Heart left ventricle (tissue), 16 donors: ENCODE measurements around the gene MAGI1. TPM values are rescaled to one million over a fixed set of nuclear protein-coding genes. Genes with fewer than 3 reads are reported as not detected.

ENCODE experiments used
- ATAC-seq, 4 donors: fragments of 200-7000 bp; cut with Tn5 transposase; one replicate each; pipeline ENCODE4 v1.9.1; 2020 to 2022; ENCODE audit warnings: moderate library complexity in 4 of 4, mild to moderate bottlenecking in 3 of 4, moderate number of reproducible peaks in 1 of 4
- DNase-seq, 5 donors: peaks; one replicate each; pipeline ENCODE4 v3.0.0-alpha.2; 2020
- H3K27ac ChIP-seq, 12 donors: fragments of 200-600 bp; sonication (generic) in 4 of 12; one replicate each; pipeline versions ENCODE4 v1.5.0 to v1.8.0; 2016 to 2022; ENCODE audit warnings: mild to moderate bottlenecking in 2 of 12
- H3K27me3 ChIP-seq, 9 donors: fragments of 200-600 bp; sonication (generic) in 2 of 9; one replicate each; pipeline versions ENCODE4 v1.5.1 to v1.8.0; 2016 to 2022; ENCODE audit warnings: mild to moderate bottlenecking in 3 of 9
- H3K36me3 ChIP-seq, 9 donors: fragments of 200-600 bp; sonication (generic) in 2 of 9; one replicate each; pipeline versions ENCODE4 v1.5.0 to v1.8.0; 2018 to 2022; ENCODE audit warnings: mild to moderate bottlenecking in 2 of 9
- H3K4me1 ChIP-seq, 12 donors: fragments of 200-600 bp; sonication (generic) in 4 of 12; one replicate each; pipeline versions ENCODE4 v1.5.0 to v1.8.0; 2016 to 2022; ENCODE audit warnings: mild to moderate bottlenecking in 3 of 12
- H3K4me3 ChIP-seq, 12 donors: fragments of 200-600 bp; sonication (generic) in 4 of 12; one replicate each; pipeline versions ENCODE4 v1.5.0 to v1.8.0; 2017 to 2022; ENCODE audit warnings: mild to moderate bottlenecking in 9 of 12, moderate library complexity in 4 of 12
- H3K9me3 ChIP-seq, 12 donors: fragments of 200-600 bp; sonication (generic) in 4 of 12; one replicate each; pipeline versions ENCODE4 v1.5.0 to v1.8.0; 2016 to 2022; ENCODE audit warnings: mild to moderate bottlenecking in 1 of 12
- POLR2A ChIP-seq, 2 donors: fragments of 450-650 bp; IDR thresholded peaks; one replicate each; pipeline ENCODE4 v1.6.1; 2017; ENCODE audit warnings: antibody characterized with exemption in 2 of 2, mild to moderate bottlenecking in 2 of 2, moderate library complexity in 2 of 2
- WGBS, 4 donors: extraction: QIAGEN DNeasy Blood & Tissue Kit in 2 of 4; methylation state at CpG; one replicate each; pipeline versions ENCODE4 v1.1.5 to v1.1.7; 2013 to 2018; 5-methylcytosine and 5-hydroxymethylcytosine counted together
- intact Hi-C, 10 donors: fragments of 100-400 bp; cut with DNase I; formaldehyde crosslinking; loops; one replicate each; pipeline versions ENCODE4 v1.11.1 to v1.14.2; 2022
- polyA plus RNA-seq, 2 donors: library from polyadenylated mRNA; stranded (reverse); fragments of 200-250 nt; gene quantifications; one replicate each; pipeline ENCODE4 v1.2.3, GENCODE V29; 2013
- total RNA-seq, 9 donors: library from RNA; depleted of rRNA in 2 of 9; stranded (reverse); fragments of >200 nt in 2 of 9; fragmentation: NEBNext Ultra II Directional in 3 of 9; extraction: Animal tissue kit (Norgen Biotek cat#: 25700) in 3 of 9; gene quantifications; one replicate each; pipeline versions ENCODE4 v1.1.0 to v1.2.4, GENCODE V29; 2016 to 2023
- TF ChIP-seq, protein P1 (sequence below), 12 donors: fragments of 200-600 bp; sonication (generic) in 4 of 12; IDR thresholded peaks; one replicate each; pipeline versions ENCODE4 v1.5.0 to v1.8.0; 2018 to 2022; ENCODE audit warnings: antibody characterized with exemption in 12 of 12, mild to moderate bottlenecking in 5 of 12
- donor health status: ischemic (EF 13 %, LVEDD 7.1; RV severe dilation, severe dysfunction).
- donor health status: healthy with polysubstance abuse.
- donor health status: DM: no; HTN: yes; CAD: no.
- donor health status: DM: no; HTN: no; CAD: no.
- donor health status: ischemic (EF 25% LVEDD 6.9; RV normal size, moderate dysfunction).
- donor health status: ischemic (EF 25% LVEDD 5.7; RV mildly dilated, moderate dysfunction).
- donor health status: healthy.
- donor health status: DM: yes; HTN: yes; CAD: no.
- donor health status: ischemic (EF 35%, LVEDD 5.7; RV mildly dilated, moderate dysfunction).
- donor health status: nonischemic (EF 11% LVEDD 7.7; RV severe dilation, severe dysfunction).
- donor health status: DM: yes; HTN: yes; CAD: no.
- donor health status: PGD.
- donor health status: ischemic (EF 29% LVEDD 5.4; RV normal size, mild dysfunction).
- donor health status: nonischemic (EF 23%, LVEDD 6.1; RV moderate dilation, normal function).

Gene MAGI1
- total and polyA plus RNA-seq, 11 donors, result 18.5 to 52.1 (median 31.4) TPM

- intact Hi-C loops, result loop anchor here in 1 of 10 donors (10.0 kb wide), 1 partner anchor 414 kb away; no protein-coding TSS in a partner anchor
- Histone ChIP-seq H3K36me3 (no peaks in the 10 kb centered on the region), H3K4me3 (no peak overlapping the region), H3K4me1 (peaks cover 0 to 23% (median 0%) of the 10 kb centered on the region in 12 donors), H3K27me3 (no peaks in the 10 kb centered on the region), H3K9me3 (no peaks in the 10 kb centered on the region), H3K27ac (no peak overlapping the region)
- TF ChIP-seq, protein P1, sequence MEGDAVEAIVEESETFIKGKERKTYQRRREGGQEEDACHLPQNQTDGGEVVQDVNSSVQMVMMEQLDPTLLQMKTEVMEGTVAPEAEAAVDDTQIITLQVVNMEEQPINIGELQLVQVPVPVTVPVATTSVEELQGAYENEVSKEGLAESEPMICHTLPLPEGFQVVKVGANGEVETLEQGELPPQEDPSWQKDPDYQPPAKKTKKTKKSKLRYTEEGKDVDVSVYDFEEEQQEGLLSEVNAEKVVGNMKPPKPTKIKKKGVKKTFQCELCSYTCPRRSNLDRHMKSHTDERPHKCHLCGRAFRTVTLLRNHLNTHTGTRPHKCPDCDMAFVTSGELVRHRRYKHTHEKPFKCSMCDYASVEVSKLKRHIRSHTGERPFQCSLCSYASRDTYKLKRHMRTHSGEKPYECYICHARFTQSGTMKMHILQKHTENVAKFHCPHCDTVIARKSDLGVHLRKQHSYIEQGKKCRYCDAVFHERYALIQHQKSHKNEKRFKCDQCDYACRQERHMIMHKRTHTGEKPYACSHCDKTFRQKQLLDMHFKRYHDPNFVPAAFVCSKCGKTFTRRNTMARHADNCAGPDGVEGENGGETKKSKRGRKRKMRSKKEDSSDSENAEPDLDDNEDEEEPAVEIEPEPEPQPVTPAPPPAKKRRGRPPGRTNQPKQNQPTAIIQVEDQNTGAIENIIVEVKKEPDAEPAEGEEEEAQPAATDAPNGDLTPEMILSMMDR (IDR thresholded peaks at IDR 0.05), result no peak
- no peak for TF ChIP-seq POLR2A (IDR thresholded peaks at IDR 0.05)
- no peak for DNase-seq
- 89 to 96% (median 90%) methylated on average over 1 of the region's 1 CpG for WGBS, 4 donors
- no peak for ATAC-seq
Observed at GRCh38 chr3:65749066-65749465, 289.7 kb downstream of the MAGI1 start.

DNA sequence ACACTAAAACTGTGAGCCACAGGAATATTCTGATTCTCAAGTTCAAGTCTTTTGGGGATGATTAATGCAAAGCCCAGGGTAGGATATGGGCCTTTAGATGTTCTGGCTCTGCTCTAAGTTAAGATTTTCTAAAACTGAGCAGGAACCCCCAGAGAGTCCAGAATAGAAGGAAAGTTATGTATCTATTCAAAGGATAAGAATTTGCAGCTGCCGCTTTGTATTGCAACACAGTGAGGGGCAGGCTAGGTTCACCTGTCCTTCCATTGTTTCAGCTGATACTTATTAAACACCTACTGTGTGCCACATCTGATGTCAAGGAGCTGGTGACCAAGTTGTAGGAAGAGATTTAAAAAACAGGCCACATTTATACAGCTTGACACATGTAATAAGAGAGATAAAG lies 290.4 kb downstream of the MAGI1 start:
- DNase-seq, result no peak
- Histone ChIP-seq H3K4me3 (no peak overlapping the region), H3K27ac (no peak overlapping the region), H3K27me3 (no peaks in the 10 kb centered on the region), H3K4me1 (peaks cover 0 to 23% (median 0%) of the 10 kb centered on the region in 12 donors), H3K9me3 (no peaks in the 10 kb centered on the region), H3K36me3 (no peaks in the 10 kb centered on the region)
- intact Hi-C loops, result loop anchor here in 1 of 10 donors (10.0 kb wide), 1 partner anchor 414 kb away; no protein-coding TSS in a partner anchor
- TF ChIP-seq, protein P1 (IDR thresholded peaks at IDR 0.05), result no peak
- no peak for TF ChIP-seq POLR2A (IDR thresholded peaks at IDR 0.05)
- 93 to 98% (median 94%) methylated on average over 1 of the region's 1 CpG for WGBS, 4 donors
- no peak for ATAC-seq

- ATAC-seq (no peak), DNase-seq (no peak)
- Histone ChIP-seq H3K36me3 (no peaks in the 10 kb centered on the region), H3K9me3 (no peaks in the 10 kb centered on the region), H3K27me3 (no peaks in the 10 kb centered on the region), H3K27ac (no peak overlapping the region), H3K4me3 (no peak overlapping the region), H3K4me1 (peaks cover 0 to 21% (median 0%) of the 10 kb centered on the region in 12 donors)
- WGBS, 4 donors, result 80 to 90% (median 88%) methylated on average over 4 of the region's 4 CpGs
- intact Hi-C loops, result loop anchor here in 1 of 10 donors (10.0 kb wide), 1 partner anchor 412 kb away; no protein-coding TSS in a partner anchor
- TF ChIP-seq, protein P1 (IDR thresholded peaks at IDR 0.05), result no peak
- TF ChIP-seq POLR2A (IDR thresholded peaks at IDR 0.05), result no peak
Observed at GRCh38 chr3:65746848-65747247, 291.9 kb downstream of the MAGI1 start.

- Histone ChIP-seq H3K4me3 (no peak overlapping the region), H3K4me1 (peaks cover 0 to 15% (median 0%) of the 10 kb centered on the region in 12 donors), H3K27me3 (no peaks in the 10 kb centered on the region), H3K36me3 (no peaks in the 10 kb centered on the region), H3K9me3 (no peaks in the 10 kb centered on the region), H3K27ac (no peak overlapping the region)
- 94 to 97% (median 97%) methylated on average over 2 of the region's 2 CpGs for WGBS, 4 donors
- no peak for ATAC-seq
- no peak for DNase-seq
- TF ChIP-seq, protein P1 (IDR thresholded peaks at IDR 0.05), result no peak
- TF ChIP-seq POLR2A (IDR thresholded peaks at IDR 0.05), result no peak
- intact Hi-C loops, result loop anchor here in 1 of 10 donors (10.0 kb wide), 1 partner anchor 411 kb away; no protein-coding TSS in a partner anchor
Observed at GRCh38 chr3:65745306-65745705, 293.4 kb downstream of the MAGI1 start.
